NCI-H1436 treated with DMSO at 0.1 percent for 48 hours (cell line): ENCODE data around the gene FSTL5.

ENCODE experiments used
- DNase-seq: peaks from one replicate; lab custom pipeline; 2025; lab: John Stamatoyannopoulos, UW

FSTL5 gene

GRCh38 chr4:161704653-161705052 lies 459.1 kb downstream of the FSTL5 start:
- DNase-seq = no peak

DNA sequence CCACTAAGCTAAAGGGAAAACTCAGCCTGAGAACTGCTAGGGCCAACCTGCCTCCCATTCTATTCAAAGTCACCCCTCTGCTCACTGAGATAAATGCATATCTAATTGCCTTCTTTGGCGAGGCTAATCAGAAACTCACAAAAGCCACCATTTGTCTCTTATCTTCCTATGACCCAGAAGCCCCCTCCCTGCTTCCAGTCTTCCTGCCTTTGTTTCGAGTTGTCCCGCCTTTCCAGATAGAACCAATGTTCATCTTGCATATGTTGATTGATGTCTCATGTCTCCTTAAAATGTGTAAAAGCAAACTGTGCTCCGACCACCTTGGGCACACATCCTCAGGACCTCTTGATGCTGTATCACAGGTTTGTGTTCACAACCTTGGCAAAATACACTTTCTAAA lies 459.8 kb downstream of the FSTL5 start:
- DNase-seq = no peak

GRCh38 chr4:161702287-161702686 lies 461.5 kb downstream of the FSTL5 start:
- no peak for DNase-seq

DNA sequence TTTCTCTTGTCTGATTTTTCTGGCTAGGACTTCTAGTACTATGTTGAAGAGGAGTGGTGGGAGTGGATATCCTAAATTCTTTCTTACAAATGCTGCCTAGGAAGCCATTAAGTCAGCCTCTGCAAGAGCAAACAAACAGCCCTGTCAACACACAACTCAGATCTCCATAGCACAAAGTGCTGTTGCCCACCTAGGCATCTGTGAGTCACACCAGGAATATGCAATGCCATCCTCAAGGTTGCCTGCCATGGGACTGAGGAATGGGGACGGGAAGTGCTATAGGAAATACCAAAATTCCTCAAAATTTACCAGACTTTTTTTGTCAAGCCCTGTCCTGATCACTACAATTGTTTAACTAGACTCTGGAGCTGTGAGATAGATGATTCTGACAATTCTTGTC lies 466.9 kb downstream of the FSTL5 start:
- DNase-seq = no peak

GRCh38 chr4:161680146-161680545 lies 483.7 kb downstream of the FSTL5 start:
- DNase-seq = no peak

DNA sequence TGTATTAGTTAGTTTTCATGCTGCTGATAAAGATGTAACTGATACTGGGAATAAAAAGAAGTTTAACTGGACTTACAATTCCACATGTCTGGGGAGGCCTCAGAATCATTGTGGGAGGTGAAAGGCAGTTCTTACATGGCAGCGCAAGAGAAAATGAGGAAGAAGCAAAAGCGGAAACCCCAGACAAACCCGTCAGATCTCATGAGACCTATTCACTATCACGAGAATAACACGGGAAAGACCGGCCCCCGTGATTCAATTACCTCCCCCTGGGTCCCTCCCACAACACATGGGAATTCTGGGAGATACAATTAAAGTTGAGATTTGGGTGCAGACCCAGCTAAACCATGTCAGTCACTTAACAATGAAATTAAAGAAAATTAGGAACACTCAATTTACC lies 499.1 kb downstream of the FSTL5 start:
- DNase-seq = no peak

DNA sequence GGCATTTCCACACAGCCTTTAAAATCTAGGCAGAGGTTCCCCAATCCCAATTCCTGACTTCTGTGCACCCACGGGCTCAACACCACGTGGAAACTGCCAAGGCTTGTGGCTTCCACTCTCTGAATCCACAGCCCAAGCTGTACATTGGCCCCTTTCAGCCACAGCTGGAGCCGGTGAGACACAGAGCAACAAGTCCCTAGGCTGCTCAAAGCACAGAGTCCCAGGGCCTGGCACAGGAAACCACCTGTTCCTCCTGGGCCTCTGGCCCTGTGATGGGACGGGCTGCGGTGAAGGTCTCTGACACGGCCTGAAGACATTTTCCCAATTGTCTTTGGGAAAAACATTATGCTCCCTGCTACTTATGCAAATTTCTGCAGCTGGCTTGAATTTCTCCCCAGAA lies 500.0 kb downstream of the FSTL5 start:
- DNase-seq = no peak

DNA sequence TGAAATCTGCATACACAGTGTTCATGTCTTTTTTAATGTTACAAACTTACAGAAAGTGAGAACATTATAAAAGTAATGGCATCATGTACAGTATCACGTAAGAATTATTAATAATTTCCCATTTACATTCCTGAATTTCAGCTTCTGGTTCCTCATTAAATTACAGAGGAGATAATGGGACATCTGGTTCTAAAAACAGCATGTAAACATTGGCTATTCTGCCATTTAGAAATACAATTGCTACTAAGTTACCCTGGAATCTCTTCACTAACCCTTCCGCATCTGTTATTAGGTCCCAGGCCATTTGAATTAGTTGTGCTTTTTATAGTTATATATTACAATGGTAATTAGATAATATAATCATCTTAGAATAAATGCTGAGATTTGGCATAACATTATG lies 505.1 kb downstream of the FSTL5 start:
- no peak for DNase-seq

GRCh38 chr4:161657616-161658015 lies 506.2 kb downstream of the FSTL5 start:
- DNase-seq = no peak

DNA sequence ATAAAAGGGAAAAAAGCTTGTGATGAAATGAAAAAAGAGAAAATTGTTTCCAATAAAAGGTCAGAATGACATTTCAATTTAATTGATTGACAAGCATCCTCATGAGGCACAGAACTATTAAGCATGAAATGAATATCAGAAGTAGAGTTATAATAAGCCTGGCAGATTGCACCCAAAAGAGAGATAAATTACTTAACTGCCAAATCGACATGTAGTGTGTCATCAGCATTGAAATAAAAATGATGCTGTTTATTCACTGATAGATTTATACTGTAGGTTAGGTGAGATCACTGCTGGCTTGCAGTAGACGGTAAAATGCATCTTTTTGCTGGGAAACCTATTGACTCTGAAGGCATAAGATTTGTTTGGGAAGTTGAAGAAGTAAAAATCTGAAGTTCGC lies 507.2 kb downstream of the FSTL5 start:
- DNase-seq = no peak

GRCh38 chr4:161655148-161655547 lies 508.7 kb downstream of the FSTL5 start:
- no peak for DNase-seq

- no peak for DNase-seq
Observed at GRCh38 chr4:161653697-161654096, 510.1 kb downstream of the FSTL5 start.

- DNase-seq = no peak
Observed at GRCh38 chr4:161651586-161651985, 512.2 kb downstream of the FSTL5 start.

DNA sequence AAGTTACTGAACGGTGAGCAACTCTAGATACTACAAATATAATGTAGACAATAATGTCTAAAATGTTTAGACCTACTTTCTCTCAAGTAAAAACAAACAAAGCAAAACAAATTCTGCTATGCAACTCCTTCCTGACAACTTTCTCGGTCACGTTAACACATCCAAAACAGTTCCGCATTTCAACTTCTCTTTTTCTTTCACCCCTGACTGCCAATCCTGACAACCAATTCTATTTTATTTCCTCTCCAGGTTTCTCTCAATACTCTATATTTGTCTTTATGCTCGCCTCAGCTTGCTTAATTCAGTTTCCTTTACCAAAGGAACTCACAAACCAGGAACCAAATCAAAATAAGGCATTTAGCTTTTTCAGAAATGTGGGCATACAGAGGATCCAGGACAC lies 513.0 kb downstream of the FSTL5 start:
- no peak for DNase-seq

DNA sequence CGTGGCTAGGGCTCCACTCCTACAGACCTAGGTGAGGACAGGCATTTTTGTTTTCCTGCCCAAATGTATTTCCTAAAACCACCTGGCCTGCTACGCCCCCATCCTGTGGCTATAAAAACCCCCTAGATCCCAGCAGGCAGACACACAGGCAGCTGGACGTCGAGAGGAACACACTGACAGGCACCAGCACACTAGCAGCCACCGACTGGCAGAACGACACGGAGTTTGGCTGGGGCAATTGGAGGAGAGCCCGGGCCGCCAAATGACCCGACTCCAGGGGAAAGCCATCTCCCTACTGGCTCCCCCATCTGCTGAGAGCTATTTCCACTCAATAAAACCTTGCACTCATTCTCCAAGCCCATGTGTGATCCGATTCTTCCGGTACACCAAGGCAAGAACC lies 516.0 kb downstream of the FSTL5 start:
- DNase-seq = no peak

- DNase-seq = no peak
Observed at GRCh38 chr4:161642708-161643107, 521.1 kb downstream of the FSTL5 start.

DNA sequence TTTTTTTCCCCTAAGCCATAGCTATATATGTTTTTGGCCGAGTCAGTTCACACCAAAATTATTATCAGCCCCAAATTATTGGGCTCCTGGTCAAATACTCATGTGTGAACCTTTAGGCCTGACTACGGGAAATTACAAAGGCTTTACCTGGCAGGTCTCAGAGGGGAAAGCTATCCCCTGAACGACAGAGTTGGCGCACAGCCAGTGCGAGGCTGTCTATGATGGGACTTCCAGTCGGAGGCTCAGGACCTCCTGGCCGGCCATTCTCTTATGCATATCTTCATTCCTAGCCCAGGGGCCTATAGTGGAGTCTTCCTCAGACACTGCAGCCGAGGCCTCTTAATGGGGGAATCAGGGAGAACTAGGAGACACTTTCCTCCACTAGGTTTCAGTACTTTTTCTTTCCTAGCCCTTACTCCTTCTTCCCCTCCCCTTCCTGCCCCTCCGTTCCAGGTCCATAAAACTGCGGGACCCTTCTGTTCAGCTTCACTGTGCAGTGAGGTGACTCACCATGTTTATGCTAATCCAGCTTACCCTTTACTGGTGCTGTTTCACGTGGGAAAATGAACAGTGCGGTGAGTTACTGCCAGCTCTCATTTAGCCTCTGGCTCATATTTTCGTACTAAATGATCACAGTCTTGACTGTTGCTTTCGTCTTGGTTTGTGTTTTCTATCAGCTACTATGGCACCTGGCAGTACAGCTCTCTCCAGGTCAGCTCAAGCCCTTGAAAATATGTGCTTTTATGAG lies 533.9 kb downstream of the FSTL5 start:
- no peak for DNase-seq

DNA sequence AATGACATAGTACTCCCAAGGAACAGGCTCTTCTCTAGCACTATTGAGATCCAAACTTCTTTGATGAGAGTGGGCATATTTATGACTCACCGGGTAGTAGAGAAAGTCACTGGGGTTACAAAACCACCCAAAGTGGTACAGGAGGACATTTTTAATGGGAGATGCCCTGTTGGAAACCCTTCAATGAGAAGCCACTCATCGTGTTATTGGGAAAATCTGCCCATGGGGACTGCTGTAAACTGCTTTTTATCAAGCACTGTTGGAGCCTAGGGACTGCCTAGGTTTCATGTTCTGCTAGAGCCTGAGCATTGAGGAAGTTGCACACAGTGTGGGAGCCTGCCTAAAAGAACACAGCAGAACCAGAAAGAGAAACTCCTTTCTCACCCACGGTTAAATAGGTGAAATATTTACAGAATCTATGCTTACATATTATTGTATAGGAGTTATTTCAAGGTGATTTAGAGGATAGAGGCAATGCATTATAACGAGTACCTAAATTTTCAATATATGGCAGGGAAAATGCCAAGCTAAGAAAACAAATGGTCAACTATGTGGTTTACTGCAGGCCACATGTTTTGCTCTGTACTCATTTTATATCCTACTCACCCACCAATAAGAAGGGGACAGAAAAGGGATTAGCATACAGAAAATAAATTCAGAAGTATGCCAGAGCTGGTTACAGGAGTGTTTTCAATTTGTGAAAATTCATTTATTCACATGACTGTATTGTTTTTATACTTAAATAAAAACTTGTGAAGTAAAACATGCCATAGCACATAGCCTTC lies 559.1 kb downstream of the FSTL5 start:
- no peak for DNase-seq

- DNase-seq = no peak
Observed at GRCh38 chr4:161601011-161601410, 562.8 kb downstream of the FSTL5 start.

DNA sequence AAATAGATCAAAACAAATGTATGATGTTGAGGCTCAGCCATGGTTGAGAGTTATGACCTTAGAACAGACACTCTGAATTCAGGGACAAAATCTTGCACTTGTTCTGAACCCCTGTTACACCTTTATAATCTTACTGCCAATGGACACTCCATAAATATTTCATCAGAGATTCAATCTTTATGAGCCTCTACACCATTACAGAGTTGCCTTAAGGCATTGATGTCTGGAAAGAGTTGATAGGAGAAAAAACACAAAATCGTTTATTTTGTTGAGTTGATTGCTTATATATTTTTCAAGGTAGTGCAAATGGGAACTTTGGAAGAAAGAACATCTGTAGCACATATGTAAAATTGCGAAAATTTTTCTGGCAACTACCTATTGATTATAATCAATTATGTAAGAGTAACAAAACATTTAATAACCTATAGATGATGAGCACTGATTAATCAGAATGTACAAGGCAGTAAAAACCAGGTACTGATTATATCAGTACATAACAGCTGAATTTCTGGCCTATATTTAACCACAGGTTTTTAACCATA lies 568.5 kb downstream of the FSTL5 start:
- DNase-seq = no peak

DNA sequence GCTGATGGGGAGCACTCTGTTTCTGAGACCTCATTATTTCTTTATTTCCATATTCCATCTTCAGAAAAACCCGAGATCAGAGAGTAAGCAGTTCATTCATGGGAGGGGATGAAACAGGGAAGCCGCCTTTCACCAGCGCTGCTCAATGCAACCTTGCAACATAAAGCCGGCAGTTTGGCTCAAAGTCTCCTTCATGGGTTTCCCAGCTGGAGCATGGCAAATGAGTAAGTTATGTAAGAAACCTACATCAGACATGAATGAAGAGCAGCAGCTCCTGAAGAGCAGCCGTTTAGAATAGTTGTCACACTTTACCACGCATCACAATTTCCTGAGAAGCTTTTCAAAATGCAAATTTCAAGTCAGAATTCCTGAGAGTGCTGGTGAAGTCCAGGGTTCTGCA lies 578.8 kb downstream of the FSTL5 start:
- no peak for DNase-seq

- DNase-seq = no peak
Observed at GRCh38 chr4:161583549-161583948, 580.3 kb downstream of the FSTL5 start.
